HL-60 (cell line): ENCODE results near the gene LRIG2.

Source experiments
- DNase-seq, 2 experiments: peaks; one replicate each; pipeline ENCODE4 v3.0.0-alpha.2; 2010 to 2020; ENCODE audit warnings: low read depth in 1 of 2, low spot score in 1 of 2
- H3K27ac ChIP-seq: fragments of 250-450 bp; sonication (Bioruptor Pico); replicated peaks from 2 replicates; pipeline ENCODE4 v1.5.1; 2020; ENCODE audit warnings: mild to moderate bottlenecking, moderate library complexity
- H3K27me3 ChIP-seq: fragments of 250-450 bp; sonication (Bioruptor Pico); 2 replicates; pipeline ENCODE4 v1.5.1; 2021; ENCODE audit warnings: mild to moderate bottlenecking, moderate library complexity; ENCODE audit not compliant: insufficient read depth, poor library complexity, severe bottlenecking
- H3K4me3 ChIP-seq: replicated peaks from 2 replicates; pipeline ENCODE4 v1.5.1; 2011; ENCODE audit warnings: mild to moderate bottlenecking, control low read depth, low read length; ENCODE audit not compliant: insufficient read depth
- CTCF ChIP-seq: IDR thresholded peaks from one replicate; pipeline ENCODE4 v1.5.1; 2011; ENCODE audit warnings: low read length, control low read depth, inconsistent platforms; ENCODE audit not compliant: insufficient read depth
- GABPA ChIP-seq: IDR thresholded peaks from 2 replicates; pipeline ENCODE4 v1.6.1; 2012; ENCODE audit warnings: low read depth
- POLR2AphosphoS5 ChIP-seq: IDR thresholded peaks from 2 replicates; pipeline ENCODE4 v1.6.1; 2012; ENCODE audit warnings: low read depth
- REST ChIP-seq: IDR thresholded peaks from 2 replicates; pipeline ENCODE4 v1.6.1; 2012; ENCODE audit warnings: low read depth; ENCODE audit not compliant: insufficient replicate concordance
- SPI1 ChIP-seq: IDR thresholded peaks from 2 replicates; pipeline ENCODE4 v1.6.1; 2012; ENCODE audit warnings: low read depth, mild to moderate bottlenecking, borderline replicate concordance

The LRIG2 gene

DNA sequence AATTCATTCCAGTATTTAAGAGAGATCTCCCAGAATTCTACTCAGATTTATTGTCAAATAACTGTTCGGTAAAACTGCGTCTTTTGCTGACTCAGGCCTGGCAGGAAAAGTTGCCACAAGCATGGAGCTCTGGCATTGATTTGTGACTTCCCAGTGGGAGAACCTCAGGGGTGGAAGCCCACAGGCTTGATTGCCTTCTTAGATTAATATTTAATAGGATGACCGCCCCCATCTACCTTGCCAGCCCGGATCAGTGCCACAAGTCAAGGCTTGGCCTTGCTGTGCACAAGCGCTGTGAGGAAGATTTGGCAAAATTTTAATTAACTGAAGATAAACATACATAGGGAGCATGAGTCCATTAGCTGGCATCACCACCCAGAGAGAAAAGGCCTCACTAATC, 93.5 kb downstream of the LRIG2 start:
- TF ChIP-seq REST, result no peak

GRCh38 chr1:113168946-113169345, 95.9 kb downstream of the LRIG2 start:
- H3K27ac ChIP-seq, result no peak overlapping the region
- no peak overlapping the region for H3K4me3 ChIP-seq
- no peak for DNase-seq

More for the DNA sequence above, 93.5 kb downstream of the LRIG2 start:
- Histone ChIP-seq H3K27ac (no peak overlapping the region), H3K4me3 (no peak overlapping the region), H3K27me3 (no peaks in the 10 kb centered on the region)
- no peak for DNase-seq

DNA sequence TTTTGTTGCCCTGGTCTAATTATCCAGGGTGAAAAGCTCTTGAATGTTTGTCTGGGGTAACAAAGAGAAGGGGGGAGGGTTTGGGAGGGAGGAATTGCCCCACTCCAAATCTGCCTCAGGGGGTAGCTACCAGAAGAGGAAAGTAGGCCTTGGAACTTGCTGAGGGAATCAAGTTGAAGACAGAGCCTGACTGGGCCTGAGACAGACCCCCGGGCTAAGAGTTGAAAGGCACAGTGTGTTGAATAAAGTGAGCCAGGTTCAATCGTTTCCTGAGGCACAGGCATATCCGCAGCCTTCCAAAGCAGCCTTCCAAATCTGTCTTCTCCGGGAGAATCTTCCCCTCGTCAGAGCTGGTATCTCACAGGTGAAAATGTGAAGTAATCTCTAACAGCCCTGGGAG, 96.6 kb downstream of the LRIG2 start:
- no peak overlapping the region for H3K27ac ChIP-seq
- no peaks in the 10 kb centered on the region for H3K27me3 ChIP-seq
- TF ChIP-seq POLR2AphosphoS5, result no peak
- no peak for TF ChIP-seq SPI1
- TF ChIP-seq CTCF, result no peak
- TF ChIP-seq GABPA, result no peak
- TF ChIP-seq REST, result no peak
- no peak for DNase-seq
- no peak overlapping the region for H3K4me3 ChIP-seq

More at GRCh38 chr1:113168946-113169345, 95.9 kb downstream of the LRIG2 start:
- TF ChIP-seq POLR2AphosphoS5 (no peak), CTCF (no peak), SPI1 (no peak), GABPA (no peak), REST (no peak)
- no peaks in the 10 kb centered on the region for H3K27me3 ChIP-seq

GRCh38 chr1:113170519-113170918, 97.5 kb downstream of the LRIG2 start:
- Histone ChIP-seq H3K27me3 (no peaks in the 10 kb centered on the region), H3K4me3 (no peak overlapping the region)
- TF ChIP-seq SPI1 (peak; percentile 59; the same call in 1 of the 2 replicates), POLR2AphosphoS5 (no peak)

More at GRCh38 chr1:113170519-113170918, 97.5 kb downstream of the LRIG2 start:
- no peak overlapping the region for H3K27ac ChIP-seq
- DNase-seq, result no peak
